ENCODE measurements around the gene CDH12.

Gene CDH12

DNA sequence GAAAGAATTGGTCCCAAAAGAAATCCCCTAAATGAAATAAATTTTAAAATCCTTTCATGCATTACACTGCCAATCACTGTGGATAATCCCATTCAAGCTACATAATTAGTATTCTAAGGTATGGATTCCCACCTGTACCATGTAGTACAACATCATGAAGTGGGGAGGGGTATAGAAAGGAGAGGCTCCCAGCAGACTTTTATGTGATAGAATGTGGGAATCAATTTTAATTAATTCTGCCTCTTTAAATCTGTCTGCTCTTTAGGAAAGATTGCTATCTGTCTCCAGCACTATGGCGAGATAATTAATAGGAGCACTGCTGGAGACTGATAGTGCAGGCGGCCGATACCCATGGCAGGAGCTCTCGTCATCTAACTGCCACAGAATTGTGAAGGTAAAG lies 95.4 kb downstream of the CDH12 start:
- no peak for DNase-seq

DNA sequence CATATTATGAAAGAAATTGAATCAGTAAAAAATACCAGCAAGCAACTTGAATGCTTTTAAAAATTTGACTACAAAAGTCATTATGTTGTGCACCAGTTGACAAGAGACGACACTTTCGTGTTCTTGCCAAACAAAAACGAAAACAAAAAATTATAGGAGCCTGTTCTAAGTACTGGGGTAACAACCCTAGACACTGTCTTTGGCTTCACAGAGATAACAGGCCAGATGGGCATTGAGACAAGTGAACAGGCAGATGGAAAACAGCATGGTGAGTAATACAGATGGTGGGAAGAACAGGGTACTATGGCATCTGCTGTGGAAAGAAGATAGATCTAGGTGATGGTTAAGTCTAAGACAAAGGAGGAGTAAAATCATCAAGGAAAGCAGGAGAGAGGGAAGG lies 99.0 kb downstream of the CDH12 start:
- DNase-seq = no peak

DNA sequence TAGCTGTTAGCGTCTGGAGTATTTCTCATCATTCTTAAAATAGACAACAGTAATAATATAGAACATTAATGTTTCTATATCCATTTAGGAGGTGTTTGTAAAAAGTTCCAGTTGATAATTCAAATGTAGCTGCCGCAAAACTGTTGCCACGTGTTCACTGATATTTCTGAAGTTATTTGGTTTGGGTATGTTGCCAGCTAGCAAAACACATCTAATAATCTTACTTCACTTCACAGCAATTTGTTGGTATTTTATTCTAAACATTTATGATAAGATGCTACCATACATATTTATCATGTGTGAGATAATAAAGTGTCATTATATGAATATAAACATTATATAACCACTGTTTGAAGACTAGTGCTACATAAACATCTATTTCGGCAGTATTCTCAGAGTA lies 101.6 kb downstream of the CDH12 start:
- DNase-seq = no peak

DNA sequence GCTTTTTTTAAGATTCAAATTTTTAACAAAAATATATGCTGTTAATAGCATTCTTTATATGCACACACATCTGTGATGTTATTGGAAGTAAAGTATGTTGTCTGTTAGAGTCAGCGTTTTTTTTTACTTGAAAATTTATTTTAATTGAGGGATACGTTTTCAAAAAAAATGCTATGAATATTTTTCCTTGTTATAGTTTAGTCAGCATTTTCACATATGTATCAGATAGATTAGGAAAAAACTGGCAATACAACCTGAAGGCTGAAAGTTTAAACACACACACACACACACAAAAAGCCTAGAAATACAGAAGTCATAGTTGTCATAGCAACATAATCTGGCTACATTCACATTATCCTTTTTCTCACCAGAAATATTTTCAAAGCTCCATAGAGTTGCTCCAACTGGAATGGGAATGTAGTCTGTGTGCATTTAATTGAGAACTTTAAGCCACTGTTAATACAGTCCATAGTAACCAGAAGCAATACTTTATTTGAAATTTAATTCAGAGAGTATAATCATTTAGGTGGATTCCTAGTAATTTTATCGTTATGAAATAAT lies 116.6 kb downstream of the CDH12 start:
- no peak for DNase-seq

DNA sequence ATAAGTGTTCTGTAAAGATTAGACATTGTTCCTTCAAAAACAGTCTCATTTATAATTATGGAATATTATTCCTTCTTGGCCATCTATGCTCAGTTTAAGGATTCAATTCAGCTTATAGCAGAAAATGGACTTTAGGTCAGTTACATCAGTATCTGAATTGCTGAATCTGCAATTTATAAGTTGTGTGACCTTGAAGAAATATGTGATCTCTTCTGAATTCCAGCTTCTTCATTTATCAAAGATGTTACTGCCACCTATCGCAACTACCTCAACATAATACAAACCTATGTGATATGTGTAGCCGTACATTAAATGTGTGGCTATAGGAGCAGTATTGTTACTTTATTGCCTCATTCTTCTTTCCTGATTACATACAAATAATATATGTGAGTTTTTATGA lies 118.2 kb downstream of the CDH12 start:
- DNase-seq = no peak

DNA sequence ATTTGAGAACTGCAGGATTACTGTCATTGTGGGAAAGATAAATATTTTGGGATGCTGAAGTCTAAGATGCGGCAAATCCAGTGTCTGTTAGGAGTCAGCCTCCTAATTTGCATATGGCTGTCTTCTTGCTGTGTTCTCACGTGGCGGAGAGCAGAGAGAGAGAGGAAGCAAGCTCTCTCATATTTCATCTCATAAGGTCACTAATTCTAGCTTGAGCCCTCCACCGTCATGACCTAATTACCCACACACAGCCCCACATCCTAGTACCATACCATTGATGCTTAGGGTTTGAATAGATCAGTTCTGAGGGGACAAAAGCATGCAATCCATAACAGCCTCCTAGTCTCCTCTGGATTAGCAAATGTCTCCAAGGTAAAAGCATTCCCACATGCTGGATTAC lies 124.5 kb downstream of the CDH12 start:
- no peak for DNase-seq

DNA sequence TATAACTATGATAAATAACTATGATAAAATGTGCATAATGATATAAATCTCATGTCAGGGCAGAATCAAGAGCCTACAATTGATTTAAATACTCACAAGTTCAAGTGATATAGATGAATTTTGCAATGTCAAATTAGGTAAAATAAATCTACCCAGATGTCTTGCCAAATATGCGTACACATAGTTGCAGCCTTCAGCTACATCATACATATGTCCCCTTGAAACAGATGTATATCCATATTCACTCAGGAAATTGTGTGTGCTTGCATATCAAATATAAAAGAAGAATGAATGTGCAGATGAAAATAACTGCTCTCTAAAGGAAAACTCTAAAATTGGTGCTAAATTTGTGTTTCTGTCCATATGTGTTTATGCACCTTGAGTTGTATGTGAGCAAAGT lies 130.7 kb downstream of the CDH12 start:
- DNase-seq = no peak

DNA sequence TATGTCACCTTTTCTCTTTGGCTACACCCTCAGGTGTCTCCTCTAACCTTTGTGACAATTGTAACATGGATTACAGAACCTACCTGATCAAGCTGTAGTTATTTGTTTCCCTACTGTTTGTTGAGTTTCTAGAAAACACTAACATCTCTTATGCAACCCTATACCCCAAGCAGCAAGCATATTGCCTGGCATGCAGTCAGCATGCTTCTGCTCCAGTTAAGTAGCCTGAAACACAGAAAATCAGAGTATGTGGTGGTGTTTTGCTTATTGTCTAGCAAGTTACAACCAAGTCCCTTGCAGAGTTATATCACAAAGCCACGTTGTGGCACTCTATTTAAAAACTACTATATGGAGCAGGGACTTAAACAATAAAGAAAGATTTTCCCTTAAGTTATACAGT lies 131.1 kb downstream of the CDH12 start:
- DNase-seq = no peak

DNA sequence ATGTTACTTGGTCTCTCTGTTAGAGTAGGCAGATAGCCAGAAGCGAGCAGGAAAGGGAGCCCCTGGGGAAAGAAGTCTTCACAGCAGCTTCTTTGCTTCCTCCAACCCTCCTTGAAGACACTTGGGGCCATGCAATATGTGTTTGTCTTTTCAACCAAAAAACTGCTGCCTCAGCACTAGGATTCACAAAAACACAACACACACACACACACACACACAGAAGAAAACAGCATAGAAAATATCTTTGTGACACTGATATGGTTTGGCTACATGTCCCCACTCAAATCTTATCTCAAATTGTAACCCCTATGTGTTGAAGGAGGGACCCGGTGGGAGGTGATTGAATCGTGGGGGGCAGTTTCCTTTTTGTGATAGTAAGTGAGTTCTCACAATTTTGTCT lies 133.3 kb downstream of the CDH12 start:
- DNase-seq = no peak

DNA sequence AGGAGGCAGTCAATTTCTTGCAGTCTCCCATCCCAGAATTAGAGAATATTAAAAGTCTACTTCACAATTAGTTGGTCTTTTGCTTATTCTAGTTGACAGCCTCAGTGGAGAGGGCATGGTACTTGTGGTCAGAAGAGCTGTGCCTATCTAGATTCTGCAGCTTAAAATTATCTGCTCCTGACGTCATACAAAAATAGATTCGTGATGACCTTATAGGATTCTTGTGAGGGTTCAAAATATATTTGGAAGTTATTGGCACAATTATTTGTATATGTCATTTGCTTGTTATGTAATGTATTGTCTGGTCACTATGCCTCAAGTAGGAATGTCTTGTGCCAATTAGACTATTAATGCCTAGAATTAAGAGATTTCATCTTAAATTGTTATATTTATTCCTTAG lies 142.5 kb downstream of the CDH12 start:
- no peak for DNase-seq

DNA sequence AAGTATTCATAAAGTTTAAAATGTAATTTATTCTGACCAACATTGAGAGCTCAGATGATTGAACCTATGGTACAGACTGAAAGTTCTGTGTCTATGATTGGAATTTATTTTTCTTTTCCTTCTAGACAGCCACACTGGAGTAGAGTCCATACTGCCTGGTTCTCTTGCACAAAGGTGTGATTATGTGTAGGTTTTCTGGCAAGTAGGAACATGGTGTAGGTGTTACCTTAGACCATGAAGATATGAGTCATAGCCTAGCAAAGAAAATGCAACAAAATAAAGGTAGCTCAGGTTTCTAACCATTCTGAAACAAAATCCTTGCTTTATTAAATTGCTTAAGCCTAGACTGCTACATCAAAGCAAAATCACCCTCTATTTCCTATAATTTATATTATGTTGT lies 143.4 kb downstream of the CDH12 start:
- DNase-seq = no peak

DNA sequence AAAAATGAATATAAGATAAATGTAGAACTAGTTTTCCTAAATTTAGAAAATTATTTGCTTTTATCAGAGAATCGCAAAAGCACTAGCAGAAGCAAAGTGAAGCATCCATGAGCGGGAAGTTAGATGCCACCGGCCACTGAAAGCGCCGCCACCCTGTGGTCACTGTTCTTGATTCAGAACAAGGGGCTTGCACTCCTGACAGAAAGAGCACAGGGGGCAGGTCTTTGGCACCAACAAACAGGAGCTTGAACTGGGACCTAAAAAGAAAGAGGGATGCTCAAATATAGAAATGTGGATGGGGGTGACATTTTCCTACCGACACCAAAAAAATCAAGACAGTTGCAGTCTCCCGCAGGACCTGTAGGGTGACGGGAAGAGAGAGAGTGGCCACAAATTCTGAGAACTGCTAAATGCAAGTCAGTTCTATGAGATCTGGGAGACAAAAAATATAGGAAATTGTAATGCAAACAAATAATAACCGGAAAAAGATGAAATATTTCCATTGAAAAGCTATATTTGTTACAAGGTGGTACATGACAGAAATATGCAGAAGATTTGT lies 144.3 kb downstream of the CDH12 start:
- DNase-seq = no peak

DNA sequence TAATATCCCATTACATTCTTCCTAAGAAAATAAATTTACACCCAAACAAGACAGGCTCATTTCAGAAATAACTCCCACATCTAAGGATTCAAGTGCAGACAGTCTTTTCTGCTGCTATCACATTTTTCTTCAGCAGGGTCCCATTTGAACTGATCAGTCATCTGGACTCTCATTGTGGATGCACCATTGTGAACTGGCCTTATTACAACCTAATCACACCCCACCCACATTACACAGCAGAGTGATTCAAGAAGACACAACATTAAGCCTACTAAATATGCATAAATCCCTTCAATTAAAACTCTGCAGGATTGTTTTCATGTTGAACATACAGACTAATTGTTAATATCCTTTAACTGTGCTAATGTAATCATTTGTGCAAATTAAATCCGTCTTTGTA lies 146.2 kb downstream of the CDH12 start:
- no peak for DNase-seq

DNA sequence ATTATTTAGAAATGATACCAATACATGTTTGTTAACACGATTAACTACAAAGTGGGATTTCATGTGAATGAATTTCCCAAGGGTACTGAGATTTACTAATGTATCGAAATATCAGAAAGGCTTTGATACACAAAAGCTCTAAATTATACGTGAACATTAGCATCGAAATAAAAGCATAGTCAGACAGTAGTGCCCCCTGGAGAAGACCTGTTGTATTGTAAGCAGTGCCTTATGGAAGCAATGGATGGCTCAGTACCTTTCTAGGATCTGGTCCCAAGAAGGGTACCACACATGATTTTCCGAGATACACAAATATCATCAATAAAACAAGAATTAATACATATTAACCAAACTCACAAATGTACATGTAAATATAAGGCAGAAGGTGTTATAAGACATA lies 153.8 kb downstream of the CDH12 start:
- DNase-seq = no peak

DNA sequence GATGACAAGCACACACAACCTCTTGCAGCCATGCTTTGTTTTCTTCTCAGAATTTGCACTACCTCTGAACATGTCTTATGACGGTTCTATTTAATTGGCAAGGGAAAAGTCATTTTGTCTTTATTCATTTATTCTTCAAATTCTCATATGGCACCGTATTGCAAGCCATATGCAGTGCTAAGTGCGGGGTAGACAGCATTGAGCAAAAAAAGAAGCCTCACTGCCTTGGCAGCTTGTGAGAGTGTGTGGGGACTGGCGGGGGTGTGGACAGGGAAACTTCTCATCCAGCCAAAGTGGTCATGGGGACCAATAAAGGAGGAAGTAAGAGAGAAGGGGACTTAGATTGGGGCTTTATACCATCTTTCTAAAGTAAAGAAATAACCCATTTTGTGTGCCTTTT lies 160.0 kb downstream of the CDH12 start:
- DNase-seq = no peak

DNA sequence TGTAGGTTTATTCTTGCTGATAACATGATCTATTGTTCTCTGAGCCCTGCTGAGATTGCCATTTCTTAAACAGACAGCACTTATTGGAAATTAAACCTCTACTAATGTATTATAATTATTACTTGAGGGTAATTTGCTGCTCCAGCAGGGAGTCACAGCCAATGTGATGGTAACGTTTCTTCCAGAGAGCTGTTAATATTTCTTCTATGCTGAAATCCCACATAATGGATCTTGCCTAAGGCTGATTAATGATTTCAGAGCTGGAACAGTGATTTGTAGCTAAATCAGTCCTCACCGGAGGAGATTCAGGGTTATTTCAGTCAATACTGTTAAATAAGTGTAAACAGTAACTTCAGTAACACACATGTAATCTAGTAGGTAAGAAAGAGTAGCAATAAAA lies 170.1 kb downstream of the CDH12 start:
- DNase-seq = no peak

DNA sequence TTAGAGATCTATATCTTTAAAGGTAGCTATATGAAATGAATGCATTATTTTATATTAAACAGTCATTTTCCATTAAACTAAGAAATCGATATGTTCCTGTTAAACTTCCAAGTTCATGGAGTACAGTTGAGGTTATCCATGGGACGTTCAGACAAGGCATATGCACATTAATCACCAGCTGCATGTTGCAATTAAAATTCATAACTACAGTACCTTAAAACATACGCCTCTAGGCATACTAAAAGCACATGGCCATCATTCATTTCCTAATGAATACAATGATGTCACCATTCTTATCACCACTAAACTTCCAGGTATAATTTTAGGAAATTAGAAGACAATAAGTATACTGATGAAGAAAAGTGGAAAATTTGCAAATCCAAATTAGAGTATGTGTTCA lies 174.3 kb downstream of the CDH12 start:
- DNase-seq = no peak

DNA sequence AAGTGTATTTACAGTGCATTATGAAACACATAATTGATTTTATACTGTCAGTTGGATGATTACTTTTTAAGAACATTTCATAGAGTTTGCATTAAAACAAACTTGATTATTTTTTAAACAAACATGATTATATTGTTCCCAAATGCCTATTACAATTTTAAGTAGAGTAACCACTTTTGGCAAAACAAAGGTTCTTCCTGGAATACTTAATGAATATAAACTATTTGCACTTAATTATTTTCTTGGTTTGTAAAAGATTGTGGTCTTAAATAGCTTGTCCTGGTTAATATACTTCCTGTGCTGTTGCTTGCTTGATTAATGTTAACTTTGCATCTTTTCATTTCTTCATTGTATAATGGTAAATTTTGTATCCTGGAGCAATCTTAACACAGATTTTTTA lies 180.0 kb downstream of the CDH12 start:
- DNase-seq = no peak

DNA sequence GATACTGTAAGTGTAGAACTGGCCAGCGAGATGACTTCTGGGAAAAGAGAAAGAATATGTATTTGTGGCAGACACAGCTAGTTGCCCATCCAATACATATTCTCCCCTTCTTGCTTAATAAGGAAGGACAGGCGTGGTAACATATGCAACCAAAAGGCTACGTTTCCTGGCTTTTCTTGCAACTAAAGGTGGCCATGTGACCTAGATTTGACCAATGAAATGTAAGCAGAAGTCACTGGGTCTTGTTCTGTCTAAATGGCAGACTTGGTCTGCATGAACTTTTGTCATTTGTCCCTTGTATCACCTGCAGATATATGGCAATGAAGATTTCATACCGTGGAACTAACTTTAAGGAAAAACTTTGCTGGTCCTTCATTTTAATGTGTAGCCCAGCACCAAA lies 183.8 kb downstream of the CDH12 start:
- no peak for DNase-seq

DNA sequence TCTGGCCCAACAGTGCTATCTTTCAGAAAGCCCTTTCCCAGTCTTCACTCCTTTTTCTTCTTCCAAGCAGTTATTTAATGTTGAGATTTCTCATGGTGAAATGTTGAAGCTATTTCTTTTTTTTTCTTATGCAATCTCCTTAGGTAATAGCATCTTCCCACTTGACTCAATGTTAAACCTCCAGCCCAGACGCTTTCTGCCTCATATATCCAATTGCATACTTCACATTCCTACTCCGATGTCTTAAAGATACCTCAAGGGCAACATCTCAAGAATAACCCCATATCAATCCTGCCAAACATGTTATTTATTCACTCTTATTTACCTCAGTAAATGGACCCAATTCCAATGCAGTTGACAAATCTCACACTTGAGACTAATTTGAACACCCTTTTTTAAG lies 187.3 kb downstream of the CDH12 start:
- DNase-seq = no peak

DNA sequence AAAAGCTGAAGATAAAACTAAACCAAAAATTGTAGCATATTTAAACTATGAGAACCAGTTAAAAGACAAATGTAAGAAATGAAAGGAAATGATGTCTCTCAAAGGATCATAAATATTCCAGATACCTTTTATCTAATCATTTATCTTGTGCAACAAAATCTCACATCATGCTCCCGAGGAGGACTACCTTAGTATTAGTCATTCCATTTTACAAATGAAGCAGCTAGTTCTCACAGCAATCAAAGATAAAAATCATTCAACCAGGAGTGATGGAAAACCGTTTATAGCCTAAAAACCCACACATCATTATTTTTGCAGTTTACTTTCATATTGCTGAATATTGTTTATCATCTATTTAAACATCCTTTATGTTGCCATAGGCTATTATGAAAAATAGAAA lies 190.0 kb downstream of the CDH12 start:
- no peak for DNase-seq

DNA sequence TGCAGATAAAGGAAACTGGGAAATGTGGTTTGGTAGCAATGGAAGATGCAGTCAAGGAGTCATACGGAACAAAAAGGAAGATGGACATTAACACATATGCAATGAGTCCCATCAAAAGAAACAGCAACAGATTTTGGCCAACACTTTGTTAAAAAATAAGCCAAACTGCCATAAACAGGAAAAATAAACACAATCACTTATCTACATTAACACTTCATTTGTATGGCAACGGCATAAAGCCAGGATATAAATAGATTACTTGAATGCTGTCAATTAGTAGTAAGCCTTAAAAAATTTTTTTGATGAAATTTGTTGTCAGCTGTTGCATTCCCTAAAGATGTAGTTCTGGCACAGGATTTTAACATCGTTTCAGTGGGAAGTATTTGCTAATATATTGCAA lies 190.8 kb downstream of the CDH12 start:
- no peak for DNase-seq

DNA sequence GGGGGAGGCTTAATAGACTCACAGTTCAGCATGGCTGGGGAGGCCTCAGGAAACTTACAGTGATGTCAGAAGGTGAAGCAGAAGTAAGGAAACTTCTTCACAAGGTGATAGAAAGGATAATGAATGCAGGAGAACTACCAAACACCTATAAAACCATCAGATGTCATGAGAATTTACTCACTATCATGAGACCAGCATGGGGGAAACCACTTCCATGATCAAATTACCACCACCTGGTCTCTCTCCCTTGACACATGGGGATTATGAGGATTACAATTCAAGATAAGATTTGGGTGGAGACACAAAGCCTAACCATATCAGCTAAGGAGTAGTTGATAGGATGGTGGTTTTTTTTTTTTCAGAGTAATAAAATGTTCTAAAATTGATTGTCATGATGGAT lies 201.8 kb downstream of the CDH12 start:
- DNase-seq = no peak

DNA sequence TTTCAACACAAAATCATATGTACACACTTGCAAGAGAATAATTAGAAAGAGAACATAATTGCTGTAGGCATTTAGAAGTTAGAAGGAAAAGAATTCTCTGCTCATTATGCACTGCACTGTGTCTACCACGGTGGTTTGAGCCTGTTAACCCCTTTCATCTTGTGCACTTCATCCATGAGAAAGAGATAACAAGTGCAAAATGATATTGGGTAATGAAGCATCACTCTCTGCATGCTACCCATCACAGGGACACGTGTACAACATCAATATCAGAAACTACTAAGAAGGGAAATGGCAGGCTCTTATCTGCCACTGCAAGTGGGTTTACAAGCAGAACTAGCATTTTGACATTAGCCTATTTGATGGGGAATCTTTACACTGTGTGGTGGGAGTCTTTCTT lies 202.6 kb downstream of the CDH12 start:
- DNase-seq = no peak

DNA sequence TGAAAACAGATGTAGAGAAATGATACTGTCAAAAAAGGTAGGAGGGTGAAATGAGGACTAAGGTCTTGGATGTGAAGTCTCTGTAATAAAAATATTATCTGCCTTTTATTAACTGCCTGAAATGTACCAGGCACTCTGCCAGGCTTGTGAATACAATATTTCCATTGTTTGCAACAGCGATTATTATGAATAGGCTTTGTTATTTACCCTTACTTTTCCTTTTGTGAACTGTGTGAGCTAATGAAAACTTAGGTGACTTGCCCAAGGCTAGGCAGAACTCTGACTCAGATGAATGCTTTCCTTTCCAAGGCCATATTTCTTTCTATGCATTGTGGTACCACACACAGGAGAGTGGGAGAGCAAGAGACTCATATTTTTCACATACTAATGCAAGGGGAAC lies 204.1 kb downstream of the CDH12 start:
- DNase-seq = no peak

DNA sequence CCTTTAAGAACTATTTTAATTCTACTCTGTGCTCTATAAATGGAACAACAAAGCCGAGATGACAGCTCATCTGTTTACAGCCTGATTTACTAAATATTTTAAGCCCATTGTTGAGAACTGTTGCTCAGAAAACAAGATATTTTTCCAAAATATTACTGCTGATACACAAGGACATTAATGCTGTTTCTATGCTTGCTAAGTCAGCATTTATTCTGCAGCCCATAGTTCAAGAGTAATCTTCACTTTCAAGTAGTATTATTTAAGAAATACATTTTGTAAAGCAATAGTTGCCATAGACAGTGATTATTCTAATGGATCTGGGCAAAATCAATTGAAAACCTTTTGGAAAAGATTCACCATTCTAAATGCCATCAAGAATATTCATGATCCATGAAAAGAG lies 208.3 kb downstream of the CDH12 start:
- no peak for DNase-seq

All from amniotic stem cell (primary cell).